ENCODE results near the gene RADIL.

Gene RADIL

DNA sequence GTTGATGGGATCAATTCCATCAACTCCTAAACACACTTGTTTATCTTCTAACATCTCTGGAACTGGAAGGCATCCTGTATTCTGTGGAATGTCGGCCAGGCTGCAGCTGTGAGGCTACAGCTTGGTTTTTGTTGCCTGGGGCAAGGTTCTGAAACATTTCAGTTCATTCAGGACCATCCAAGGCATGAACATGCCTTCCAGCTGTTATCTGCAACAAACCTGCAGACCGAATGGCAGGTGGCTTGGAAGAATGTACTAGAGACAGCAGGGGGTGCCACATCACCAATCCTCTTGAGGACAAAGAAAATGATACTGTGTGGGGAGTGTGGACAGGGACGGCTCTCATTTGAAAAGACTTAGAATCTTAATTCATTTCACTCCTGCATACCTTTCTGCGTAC lies 34.1 kb downstream of the RADIL start:
- Histone ChIP-seq H3K79me2 (ENCODE audit: low read length) (no peaks in the 10 kb centered on the region), H3K36me3 (replicated peaks; ENCODE audit: low read depth, low read length) (no peaks in the 10 kb centered on the region), H4K20me1 (ENCODE audit: insufficient read depth, low read length) (no peaks in the 10 kb centered on the region), H3K4me1 (ENCODE audit: low read length) (no peaks in the 10 kb centered on the region), H3K27me3 (ENCODE audit: low read depth, low read length) (no peaks in the 10 kb centered on the region), H2AFZ (ENCODE audit: low read depth, low read length) (no peak overlapping the region), H3K27ac (ENCODE audit: low read length) (no peak overlapping the region), H3K9ac (ENCODE audit: low read length) (no peak overlapping the region), H3K4me2 (ENCODE audit: low read length) (no peak overlapping the region), H3K4me3 (ENCODE audit: low read length) (no peak overlapping the region), H3K9me3 (ENCODE audit: insufficient read depth, low read length) (no peaks in the 10 kb centered on the region)
- no peak for TF ChIP-seq EZH2phosphoT487 (IDR thresholded peaks at IDR 0.05; ENCODE audit: low read depth)
- TF ChIP-seq, protein P1, sequence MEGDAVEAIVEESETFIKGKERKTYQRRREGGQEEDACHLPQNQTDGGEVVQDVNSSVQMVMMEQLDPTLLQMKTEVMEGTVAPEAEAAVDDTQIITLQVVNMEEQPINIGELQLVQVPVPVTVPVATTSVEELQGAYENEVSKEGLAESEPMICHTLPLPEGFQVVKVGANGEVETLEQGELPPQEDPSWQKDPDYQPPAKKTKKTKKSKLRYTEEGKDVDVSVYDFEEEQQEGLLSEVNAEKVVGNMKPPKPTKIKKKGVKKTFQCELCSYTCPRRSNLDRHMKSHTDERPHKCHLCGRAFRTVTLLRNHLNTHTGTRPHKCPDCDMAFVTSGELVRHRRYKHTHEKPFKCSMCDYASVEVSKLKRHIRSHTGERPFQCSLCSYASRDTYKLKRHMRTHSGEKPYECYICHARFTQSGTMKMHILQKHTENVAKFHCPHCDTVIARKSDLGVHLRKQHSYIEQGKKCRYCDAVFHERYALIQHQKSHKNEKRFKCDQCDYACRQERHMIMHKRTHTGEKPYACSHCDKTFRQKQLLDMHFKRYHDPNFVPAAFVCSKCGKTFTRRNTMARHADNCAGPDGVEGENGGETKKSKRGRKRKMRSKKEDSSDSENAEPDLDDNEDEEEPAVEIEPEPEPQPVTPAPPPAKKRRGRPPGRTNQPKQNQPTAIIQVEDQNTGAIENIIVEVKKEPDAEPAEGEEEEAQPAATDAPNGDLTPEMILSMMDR (IDR thresholded peaks at IDR 0.05; ENCODE audit: low read depth, low read length): peak; percentile 46

- Histone ChIP-seq H3K79me2 (ENCODE audit: low read length) (no peaks in the 10 kb centered on the region), H3K27ac (ENCODE audit: low read length) (no peak overlapping the region), H3K4me3 (ENCODE audit: low read length) (no peak overlapping the region), H3K9me3 (ENCODE audit: insufficient read depth, low read length) (no peaks in the 10 kb centered on the region), H3K27me3 (ENCODE audit: low read depth, low read length) (no peaks in the 10 kb centered on the region), H3K9ac (ENCODE audit: low read length) (no peak overlapping the region), H3K4me2 (ENCODE audit: low read length) (no peak overlapping the region), H3K36me3 (replicated peaks; ENCODE audit: low read depth, low read length) (no peaks in the 10 kb centered on the region), H2AFZ (ENCODE audit: low read depth, low read length) (no peak overlapping the region), H4K20me1 (ENCODE audit: insufficient read depth, low read length) (no peaks in the 10 kb centered on the region), H3K4me1 (ENCODE audit: low read length) (no peaks in the 10 kb centered on the region)
- no peak for TF ChIP-seq EZH2phosphoT487 (IDR thresholded peaks at IDR 0.05; ENCODE audit: low read depth)
- TF ChIP-seq, protein P1 (IDR thresholded peaks at IDR 0.05; ENCODE audit: low read depth, low read length): no peak
Measured at GRCh38 chr7:4845740-4846142, 37.8 kb downstream of the RADIL start.

GRCh38 chr7:4842319-4843064 lies 41.0 kb downstream of the RADIL start:
- no peak for TF ChIP-seq EZH2phosphoT487 (IDR thresholded peaks at IDR 0.05; ENCODE audit: low read depth)
- TF ChIP-seq, protein P1 (IDR thresholded peaks at IDR 0.05; ENCODE audit: low read depth, low read length): no peak
- Histone ChIP-seq H3K27me3 (ENCODE audit: low read depth, low read length) (no peaks in the 10 kb centered on the region), H3K9ac (ENCODE audit: low read length) (no peak overlapping the region), H3K4me1 (ENCODE audit: low read length) (no peaks in the 10 kb centered on the region), H3K4me3 (ENCODE audit: low read length) (no peak overlapping the region), H3K36me3 (replicated peaks; ENCODE audit: low read depth, low read length) (no peaks in the 10 kb centered on the region), H3K79me2 (ENCODE audit: low read length) (no peaks in the 10 kb centered on the region), H4K20me1 (ENCODE audit: insufficient read depth, low read length) (no peaks in the 10 kb centered on the region), H2AFZ (ENCODE audit: low read depth, low read length) (no peak overlapping the region), H3K4me2 (ENCODE audit: low read length) (no peak overlapping the region), H3K27ac (ENCODE audit: low read length) (no peak overlapping the region), H3K9me3 (ENCODE audit: insufficient read depth, low read length) (no peaks in the 10 kb centered on the region)

DNA sequence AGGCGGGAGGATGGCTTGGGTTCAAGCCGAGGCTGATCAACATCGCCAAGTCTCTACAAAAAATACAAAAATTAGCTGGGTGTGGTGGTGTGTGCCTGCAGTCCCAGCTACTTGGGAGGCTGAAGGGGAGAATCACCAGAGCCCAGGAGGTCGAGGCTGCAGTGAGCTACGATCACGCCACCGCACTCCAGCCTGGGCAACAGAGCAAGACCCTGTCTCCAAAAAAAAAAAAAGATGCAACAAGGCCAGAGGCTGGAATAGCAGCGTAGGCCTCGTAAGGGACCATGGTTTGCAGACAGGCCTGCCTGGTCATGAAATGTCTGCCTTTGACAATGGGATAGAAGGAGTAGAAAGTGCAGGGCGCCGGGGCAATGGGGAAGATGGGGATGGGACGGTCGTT lies 41.7 kb downstream of the RADIL start:
- Histone ChIP-seq H3K4me1 (ENCODE audit: low read length) (no peaks in the 10 kb centered on the region), H3K79me2 (ENCODE audit: low read length) (no peaks in the 10 kb centered on the region), H3K27ac (ENCODE audit: low read length) (no peak overlapping the region), H3K4me2 (ENCODE audit: low read length) (no peak overlapping the region), H3K4me3 (ENCODE audit: low read length) (no peak overlapping the region), H3K27me3 (ENCODE audit: low read depth, low read length) (no peaks in the 10 kb centered on the region), H4K20me1 (ENCODE audit: insufficient read depth, low read length) (no peaks in the 10 kb centered on the region), H2AFZ (ENCODE audit: low read depth, low read length) (no peak overlapping the region), H3K36me3 (replicated peaks; ENCODE audit: low read depth, low read length) (no peaks in the 10 kb centered on the region), H3K9ac (ENCODE audit: low read length) (no peak overlapping the region), H3K9me3 (ENCODE audit: insufficient read depth, low read length) (no peaks in the 10 kb centered on the region)
- TF ChIP-seq, protein P1 (IDR thresholded peaks at IDR 0.05; ENCODE audit: low read depth, low read length): no peak
- TF ChIP-seq EZH2phosphoT487 (IDR thresholded peaks at IDR 0.05; ENCODE audit: low read depth): no peak

Measured in OCI-LY3 (cell line).